Loucy (cell line): ENCODE data around the gene PPP1CB.

Experiments
- H2AFZ ChIP-seq: fragments of 200-600 bp; sonication (generic); 2 replicates; pipeline ENCODE4 v1.6.0; 2016; ENCODE audit warnings: antibody characterized with exemption, mild to moderate bottlenecking, low read length, moderate library complexity
- H3F3A ChIP-seq: fragments of 200-600 bp; 2 replicates; pipeline ENCODE4 v1.6.0; 2016; ENCODE audit warnings: antibody characterized with exemption, low read depth, mild to moderate bottlenecking
- H3K27me3 ChIP-seq: fragments of 200-600 bp; sonication (generic); 2 replicates; pipeline ENCODE4 v1.6.1; 2014; ENCODE audit warnings: low read length, mild to moderate bottlenecking; ENCODE audit not compliant: insufficient read depth, poor library complexity, severe bottlenecking
- H3K36me3 ChIP-seq: fragments of 200-600 bp; sonication (generic); 2 replicates; pipeline ENCODE4 v1.6.1; 2016; ENCODE audit warnings: low read length; ENCODE audit not compliant: insufficient read depth
- H3K4me1 ChIP-seq: fragments of 200-600 bp; sonication (generic); 2 replicates; pipeline ENCODE4 v1.5.1; 2014; ENCODE audit warnings: low read length, mild to moderate bottlenecking; ENCODE audit not compliant: insufficient read depth, poor library complexity, severe bottlenecking
- H3K4me2 ChIP-seq: fragments of 200-600 bp; sonication (generic); 2 replicates; pipeline ENCODE4 v1.6.0; 2014; ENCODE audit warnings: antibody characterized with exemption, low read length, low read depth, mild to moderate bottlenecking; ENCODE audit not compliant: poor library complexity, severe bottlenecking
- H3K4me3 ChIP-seq: fragments of 200-600 bp; sonication (generic); 2 replicates; pipeline ENCODE4 v1.5.1; 2014; ENCODE audit warnings: low read length, mild to moderate bottlenecking, mixed read lengths; ENCODE audit not compliant: poor library complexity, severe bottlenecking
- H3K79me2 ChIP-seq: fragments of 200-600 bp; sonication (generic); 2 replicates; pipeline ENCODE4 v1.6.1; 2014; ENCODE audit warnings: low read length; ENCODE audit not compliant: insufficient read depth
- H3K9ac ChIP-seq: fragments of 200-600 bp; sonication (generic); 2 replicates; pipeline ENCODE4 v1.6.0; 2014; ENCODE audit warnings: mild to moderate bottlenecking, low read depth, low read length, moderate library complexity; ENCODE audit not compliant: poor library complexity, severe bottlenecking
- H3K9me2 ChIP-seq: fragments of 200-600 bp; sonication (generic); replicated peaks from 2 replicates; pipeline ENCODE4 v1.6.1; 2016; ENCODE audit warnings: low read depth, low read length, mixed read lengths
- H3K9me3 ChIP-seq: fragments of 200-600 bp; sonication (generic); 2 replicates; pipeline ENCODE4 v1.6.1; 2014; ENCODE audit warnings: mild to moderate bottlenecking, antibody characterized with exemption, low read length, low read depth; ENCODE audit not compliant: insufficient read depth
- H4K20me1 ChIP-seq: fragments of 200-600 bp; sonication (generic); 2 replicates; pipeline ENCODE4 v1.6.0; 2014; ENCODE audit warnings: antibody characterized with exemption, low read length, mild to moderate bottlenecking; ENCODE audit not compliant: insufficient read depth, poor library complexity, severe bottlenecking
- CTCF ChIP-seq: fragments of 200-600 bp; sonication (generic); conservative IDR thresholded peaks from 2 replicates; pipeline ENCODE4 v1.5.1; 2014; ENCODE audit warnings: mild to moderate bottlenecking, antibody characterized with exemption, low read length
- EZH2phosphoT487 ChIP-seq: fragments of 200-600 bp; IDR thresholded peaks from 2 replicates; pipeline ENCODE4 v1.6.1; 2018; ENCODE audit warnings: antibody characterized with exemption, mild to moderate bottlenecking, moderate library complexity, borderline replicate concordance

Gene PPP1CB

DNA sequence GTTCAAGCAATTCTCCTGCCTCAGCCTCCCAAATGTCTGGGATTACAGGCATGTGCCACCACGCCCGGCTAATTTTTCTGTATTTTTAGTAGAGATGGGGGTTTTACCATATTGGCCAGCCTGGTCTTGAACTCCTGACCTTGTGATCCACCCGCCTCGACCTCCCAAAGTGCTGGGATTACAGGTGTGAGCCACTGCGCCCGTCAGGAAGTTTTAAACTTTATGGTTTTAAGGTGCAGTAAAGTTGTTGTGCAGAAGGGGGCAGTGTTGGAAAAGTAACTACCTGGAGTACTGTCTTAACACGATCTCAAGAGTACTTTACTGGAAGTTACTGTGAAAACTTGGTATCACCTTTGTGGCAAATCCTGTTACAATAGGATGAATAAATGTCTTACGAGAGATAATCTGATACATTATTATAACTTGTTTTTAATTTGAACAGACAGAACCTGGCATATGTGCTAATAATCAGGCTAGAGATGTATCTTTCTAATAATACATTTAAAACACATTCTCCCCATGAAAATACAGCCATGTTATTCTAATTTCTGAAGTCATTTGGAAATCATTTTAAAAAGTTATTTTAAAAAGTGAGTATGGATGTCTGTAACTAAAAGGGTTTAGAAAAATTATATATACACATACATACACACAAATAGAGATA is 69.8 kb downstream of the PPP1CB start:
- Histone ChIP-seq H3K79me2 (no peaks in the 10 kb centered on the region), H3K4me3 (no peak overlapping the region), H3K4me1 (no peaks in the 10 kb centered on the region), H3K9me2 (no peaks in the 10 kb centered on the region), H3F3A (no peaks in the 10 kb centered on the region), H3K9ac (no peak overlapping the region), H3K36me3 (no peaks in the 10 kb centered on the region), H3K9me3 (no peaks in the 10 kb centered on the region), H4K20me1 (no peaks in the 10 kb centered on the region), H3K27me3 (no peaks in the 10 kb centered on the region), H3K4me2 (peak overlapping the region; percentile 11), H2AFZ (peak overlapping the region; percentile 88; the same call in 1 of the 2 replicates)
- TF ChIP-seq CTCF (peak; percentile 70), EZH2phosphoT487 (no peak)

DNA sequence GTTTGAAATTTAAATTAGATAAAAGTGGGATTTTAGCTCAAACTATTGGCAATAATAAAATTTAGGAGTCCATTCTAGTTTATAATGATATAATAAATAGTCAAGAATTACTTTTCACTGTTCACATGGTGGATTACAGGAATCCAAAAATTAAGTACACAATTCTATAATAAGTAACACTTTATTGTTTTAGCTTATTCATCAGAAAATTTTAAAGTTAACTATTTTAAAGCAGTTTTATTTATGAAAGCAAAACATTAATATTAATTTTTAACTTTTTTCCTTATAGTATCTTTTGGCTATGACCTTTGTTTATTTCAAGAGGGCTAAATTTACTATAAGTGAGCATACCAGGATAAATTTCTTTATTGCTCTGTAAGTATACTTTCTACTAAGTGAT is 70.4 kb downstream of the PPP1CB start:
- Histone ChIP-seq H3K9me3 (no peaks in the 10 kb centered on the region), H3F3A (no peaks in the 10 kb centered on the region), H3K4me1 (no peaks in the 10 kb centered on the region), H3K4me2 (no peak overlapping the region), H3K9ac (no peak overlapping the region), H3K79me2 (no peaks in the 10 kb centered on the region), H3K9me2 (no peaks in the 10 kb centered on the region), H2AFZ (peak overlapping the region; percentile 88; the same call in 1 of the 2 replicates), H4K20me1 (no peaks in the 10 kb centered on the region), H3K4me3 (no peak overlapping the region), H3K36me3 (no peaks in the 10 kb centered on the region), H3K27me3 (no peaks in the 10 kb centered on the region)
- TF ChIP-seq EZH2phosphoT487 = no peak
- no peak for TF ChIP-seq CTCF

DNA sequence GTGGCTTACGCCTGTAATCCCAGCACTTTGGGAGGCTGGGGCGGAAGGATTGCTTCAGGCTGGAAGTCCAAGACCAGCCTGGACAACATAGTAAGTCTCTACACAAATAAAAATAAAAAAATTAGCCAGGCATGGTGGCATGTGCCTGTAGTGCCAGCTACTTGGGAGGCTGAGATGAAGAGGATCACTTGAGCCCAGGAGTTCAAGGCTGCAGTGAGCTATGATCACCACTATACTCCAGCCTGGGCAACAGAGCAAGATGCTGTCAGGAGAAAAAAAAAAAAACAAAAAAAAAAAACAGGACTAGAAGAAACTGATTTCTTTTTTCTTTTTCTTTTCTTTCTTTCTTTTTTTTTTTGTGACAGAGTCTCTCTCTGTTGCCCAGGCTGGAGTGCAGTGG is 72.6 kb downstream of the PPP1CB start:
- no peaks in the 10 kb centered on the region for H3F3A ChIP-seq
- no peak overlapping the region for H3K4me3 ChIP-seq
- no peaks in the 10 kb centered on the region for H3K9me2 ChIP-seq
- H3K4me2 ChIP-seq = no peak overlapping the region
- H3K9ac ChIP-seq = no peak overlapping the region
- H3K9me3 ChIP-seq = no peaks in the 10 kb centered on the region
- TF ChIP-seq EZH2phosphoT487 = no peak
- no peak for TF ChIP-seq CTCF
- H4K20me1 ChIP-seq = no peaks in the 10 kb centered on the region
- no peak overlapping the region for H2AFZ ChIP-seq
- H3K79me2 ChIP-seq = no peaks in the 10 kb centered on the region
- H3K36me3 ChIP-seq = no peaks in the 10 kb centered on the region
- H3K27me3 ChIP-seq = no peaks in the 10 kb centered on the region
- no peaks in the 10 kb centered on the region for H3K4me1 ChIP-seq
